ENCODE results near the gene TULP1.

Gene TULP1

DNA sequence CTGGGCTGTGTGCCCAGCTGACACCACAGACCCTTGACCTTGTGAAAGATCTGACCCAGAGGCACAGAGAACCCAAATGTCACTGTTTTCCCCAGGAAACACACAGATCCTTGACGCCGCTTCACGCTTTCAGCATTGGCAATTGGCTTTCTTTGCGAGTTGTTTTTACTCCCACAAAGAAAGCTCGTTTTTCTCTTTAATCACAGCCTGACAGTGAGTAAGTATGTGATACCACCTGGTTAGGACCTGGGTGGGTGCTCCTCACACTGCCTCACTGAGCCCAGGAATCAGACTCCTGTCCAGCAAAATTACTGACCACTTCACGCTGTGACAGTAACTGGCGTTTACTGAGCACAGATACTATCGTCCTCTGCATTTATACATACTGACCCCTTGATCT, 31.5 kb downstream of the TULP1 start:
- DNase-seq, result no peak

DNA sequence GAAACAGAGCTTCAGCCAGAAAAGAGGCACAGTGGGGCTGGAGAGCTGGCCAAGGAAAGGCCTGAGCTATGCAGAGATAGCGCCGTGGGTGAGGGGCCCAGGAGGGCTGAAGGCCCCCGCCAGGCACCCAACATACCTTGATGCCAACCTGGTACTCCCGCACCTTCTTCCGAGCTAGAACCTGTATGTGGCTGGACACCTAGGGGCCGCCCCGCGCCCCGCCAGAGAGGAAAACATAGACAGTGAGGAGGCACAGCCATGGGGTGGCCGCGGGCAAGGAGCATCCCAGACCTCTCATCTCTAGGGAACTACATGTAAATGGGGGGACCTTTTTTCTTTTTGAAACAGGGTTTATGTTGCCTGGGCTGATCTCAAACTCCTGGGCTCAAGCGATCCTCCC, 32.5 kb downstream of the TULP1 start:
- DNase-seq, result no peak

DNA sequence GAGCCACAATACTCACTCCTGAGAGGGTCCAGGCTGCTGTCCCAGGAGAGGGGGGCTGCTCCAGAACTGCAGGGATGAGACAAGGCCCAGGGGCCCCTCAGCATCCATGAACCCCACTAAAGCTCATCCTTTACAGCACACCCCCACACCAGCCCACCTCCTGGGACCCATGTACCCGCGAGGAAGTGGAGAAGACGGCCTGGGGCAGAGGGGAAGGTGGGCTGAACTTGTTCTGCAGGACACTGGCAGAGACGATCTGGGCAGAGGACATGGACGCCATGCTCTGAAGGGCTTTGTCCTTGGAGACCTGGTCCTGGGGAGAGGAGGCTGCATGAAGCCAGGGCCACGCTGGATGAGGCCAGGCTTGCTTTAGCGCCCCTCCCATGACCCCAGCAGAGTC, 34.4 kb downstream of the TULP1 start:
- no peak for DNase-seq

DNA sequence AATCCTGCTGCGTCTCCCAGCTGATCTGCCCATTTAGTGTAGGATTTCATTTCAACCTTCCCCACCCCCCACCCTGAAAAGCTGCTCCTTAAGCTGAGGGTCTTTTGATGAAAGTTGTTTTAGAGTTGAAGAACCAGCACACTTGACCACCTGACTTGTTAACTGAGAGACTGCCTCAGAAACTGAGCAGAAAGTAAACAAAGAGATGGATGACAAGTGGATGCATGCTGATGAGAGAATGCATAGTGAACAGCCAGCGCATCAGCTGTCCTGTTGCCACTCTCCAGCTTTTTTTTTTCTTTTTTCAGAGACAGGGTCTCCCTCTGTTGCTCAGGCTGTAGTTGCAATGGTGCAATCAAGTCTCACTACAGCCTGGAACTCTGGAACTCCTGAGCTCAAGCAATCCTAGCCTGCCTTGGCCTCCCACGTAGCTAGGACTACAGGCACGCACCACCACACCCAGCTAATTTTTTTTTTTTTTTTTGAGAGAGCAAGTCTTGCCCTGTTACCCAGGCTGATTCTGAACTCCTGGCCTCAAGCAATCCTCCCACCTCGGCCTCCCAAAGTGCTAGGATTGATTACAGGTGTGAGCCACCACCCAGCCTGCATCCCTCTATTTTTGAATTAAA, 35.0 kb downstream of the TULP1 start:
- DNase-seq, result no peak

DNA sequence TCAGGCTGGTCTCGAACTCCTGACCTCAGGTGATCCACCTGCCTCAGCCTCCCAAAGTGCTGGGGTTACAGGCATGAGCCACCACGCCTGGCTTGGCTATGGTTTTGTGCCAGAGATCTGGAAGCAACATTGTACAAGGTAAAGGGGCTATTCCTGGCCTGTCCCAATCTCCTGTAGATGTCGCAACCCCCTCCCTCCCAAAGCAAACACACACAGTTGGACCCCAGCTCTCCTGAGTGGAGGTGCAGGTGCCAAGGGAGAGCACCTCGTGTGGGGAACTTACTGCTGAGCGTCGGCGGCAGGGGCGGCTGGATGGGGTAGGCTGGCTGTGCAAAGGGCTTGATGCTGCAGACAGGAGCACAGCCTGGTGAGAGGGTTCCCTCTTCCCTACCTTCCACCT, 35.7 kb downstream of the TULP1 start:
- DNase-seq, result no peak

DNA sequence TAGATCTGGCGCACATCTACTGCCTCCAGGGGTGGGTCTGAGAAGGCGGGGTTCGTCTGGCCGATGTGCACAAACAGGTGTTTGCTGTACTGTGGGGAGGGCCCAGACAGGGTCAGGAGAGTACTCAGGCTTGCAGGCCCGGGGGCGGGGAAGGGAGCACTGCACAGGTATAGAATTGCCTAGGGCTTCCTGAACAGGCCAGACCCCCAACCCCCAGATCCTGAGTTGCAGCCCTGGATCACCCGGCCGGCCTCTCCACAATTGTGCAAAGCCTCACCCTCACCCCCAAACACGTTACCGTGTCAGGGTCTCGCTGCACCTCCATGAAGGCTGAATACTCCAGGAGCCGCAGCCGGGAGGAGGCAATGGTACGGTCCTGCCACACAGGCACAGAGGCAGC, 36.7 kb downstream of the TULP1 start:
- DNase-seq, result no peak

DNA sequence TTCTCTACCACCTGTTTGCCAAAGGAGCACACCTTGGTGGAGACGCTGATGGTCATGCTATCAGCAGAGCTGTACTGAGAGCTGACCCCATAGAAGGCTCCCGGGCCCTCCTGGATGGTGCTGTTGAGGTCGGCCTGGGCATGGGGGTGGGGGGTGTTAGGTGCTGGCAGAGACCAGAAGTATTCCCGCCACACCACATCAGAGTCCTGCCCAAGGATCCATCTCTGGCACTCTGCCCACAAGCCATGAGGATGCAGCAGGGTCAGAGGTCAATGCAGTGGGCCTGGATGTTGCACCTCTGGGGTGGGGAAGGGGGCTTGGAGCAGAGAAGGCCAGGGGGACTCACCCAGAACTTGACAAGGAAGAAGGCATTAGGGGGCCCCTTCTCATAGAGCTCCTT, 37.1 kb downstream of the TULP1 start:
- DNase-seq, result no peak

DNA sequence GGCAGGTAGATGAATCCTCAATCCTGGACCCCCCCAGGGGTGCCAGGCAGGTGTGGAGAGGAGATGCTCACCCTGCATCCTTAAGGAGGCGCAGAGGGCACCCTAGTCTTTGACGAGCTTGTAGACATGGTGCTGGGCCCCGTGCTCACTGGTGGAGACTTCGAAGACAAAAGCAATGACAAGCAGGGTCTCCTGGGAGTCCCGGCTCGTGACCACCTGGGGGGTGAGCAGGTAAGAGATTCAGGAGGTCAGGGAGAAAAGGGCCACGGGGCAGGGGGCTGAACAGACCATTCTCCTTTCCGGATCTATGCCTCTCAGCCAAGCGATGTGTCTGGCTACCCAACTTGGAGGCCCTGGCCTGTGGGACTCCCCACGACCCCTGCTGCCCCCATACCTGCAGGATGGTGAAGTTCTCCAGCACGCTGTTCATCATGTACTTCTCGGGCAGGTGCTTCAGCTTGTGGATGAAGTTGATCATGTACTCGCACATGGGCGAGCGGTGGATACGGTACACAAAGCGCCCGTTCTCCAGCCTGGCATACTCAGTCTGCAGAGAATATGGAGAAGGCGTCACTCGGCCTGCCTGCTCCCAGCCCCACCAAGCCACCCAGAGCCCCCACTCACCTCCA, 37.6 kb downstream of the TULP1 start:
- no peak for DNase-seq

DNA sequence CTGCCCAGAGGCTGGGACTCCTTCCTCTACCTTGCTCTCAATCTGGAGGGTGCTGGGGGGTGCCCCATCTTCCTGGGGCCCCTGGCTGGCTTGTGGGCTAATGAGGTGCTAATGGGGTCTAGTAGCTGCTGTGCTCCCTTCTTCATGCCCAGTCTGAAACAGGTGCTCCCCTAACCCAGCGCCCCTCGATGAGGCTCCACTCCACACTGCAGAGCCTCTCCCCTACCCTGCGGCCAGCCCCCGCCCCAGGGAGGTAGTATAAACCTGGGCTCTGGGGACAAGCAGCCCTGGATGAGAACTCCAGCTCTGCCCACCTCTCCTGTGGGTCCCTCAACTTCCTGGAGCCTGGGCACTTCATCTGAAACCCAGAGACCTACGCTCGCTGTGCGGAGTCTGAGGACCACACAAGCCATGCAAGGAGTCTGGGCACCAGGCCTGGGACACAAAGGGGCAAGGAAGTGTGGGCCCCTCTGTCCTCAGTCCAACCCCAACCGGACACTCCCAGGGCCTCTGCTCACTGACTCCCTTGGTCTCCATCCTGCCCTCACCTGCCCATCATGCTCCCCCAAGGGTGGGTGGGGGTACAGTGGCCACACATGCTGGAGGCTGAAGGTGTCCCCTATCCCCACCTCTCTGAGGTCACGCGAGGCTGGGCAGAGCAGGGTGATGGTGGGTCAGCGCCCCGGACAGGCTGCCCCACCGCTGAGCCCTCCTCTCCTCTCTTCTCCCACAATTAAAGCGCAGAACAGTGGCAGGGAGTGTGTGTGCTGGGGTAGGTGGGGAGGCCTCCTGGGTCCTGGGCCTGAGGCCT, 38.4 kb downstream of the TULP1 start:
- DNase-seq, result no peak

DNA sequence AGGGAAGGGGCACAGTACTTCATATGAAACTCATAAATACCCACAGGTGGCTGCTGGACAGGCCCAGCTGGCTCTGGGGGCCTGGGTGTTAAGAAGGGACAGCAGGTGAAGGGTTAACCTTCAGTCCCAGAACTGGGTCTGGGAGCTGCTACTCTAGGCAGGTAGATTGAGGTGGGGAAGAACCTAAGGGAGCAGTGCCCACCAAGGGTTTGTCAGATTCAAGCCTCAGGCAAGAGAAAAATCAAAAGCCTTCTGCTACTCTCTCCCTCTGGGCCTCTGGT, 38.9 kb downstream of the TULP1 start:
- no peak for DNase-seq

DNA sequence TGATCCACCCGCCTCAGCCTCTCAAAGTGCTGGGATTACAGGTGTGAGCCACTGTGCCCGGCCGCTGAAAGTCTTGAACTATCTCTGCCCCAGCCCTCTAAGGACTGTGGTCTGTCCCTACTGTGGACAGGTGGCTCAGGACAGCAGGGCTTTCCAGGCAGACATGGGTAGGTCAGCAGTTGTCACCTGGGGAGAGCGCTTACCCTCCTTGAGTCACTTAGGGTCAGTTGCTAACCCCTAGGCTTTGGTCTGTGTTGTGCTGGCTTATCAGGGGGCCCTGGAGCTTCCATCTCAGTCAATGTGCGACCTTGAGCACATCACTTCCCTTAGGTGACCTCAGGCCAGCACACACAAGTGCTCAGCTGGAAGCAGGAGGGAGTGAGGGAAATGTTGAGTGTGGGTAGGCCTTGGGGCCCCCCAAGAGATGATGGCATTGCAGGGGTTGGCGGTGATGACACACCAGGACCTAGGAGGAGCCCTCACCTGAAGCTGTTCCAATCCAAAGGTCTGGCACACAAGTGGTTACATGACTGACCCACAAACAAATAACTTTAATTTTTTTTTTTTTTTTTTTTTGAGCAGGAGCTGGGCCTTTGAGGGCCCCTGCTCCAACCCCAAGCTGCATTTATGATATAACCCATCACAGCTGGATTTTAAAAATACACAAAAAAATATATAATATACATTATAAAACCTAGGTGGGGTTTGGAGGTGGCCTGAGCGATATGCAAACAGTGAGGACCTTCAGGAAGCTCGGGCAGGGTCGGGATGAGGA, 39.4 kb downstream of the TULP1 start:
- no peak for DNase-seq

DNA sequence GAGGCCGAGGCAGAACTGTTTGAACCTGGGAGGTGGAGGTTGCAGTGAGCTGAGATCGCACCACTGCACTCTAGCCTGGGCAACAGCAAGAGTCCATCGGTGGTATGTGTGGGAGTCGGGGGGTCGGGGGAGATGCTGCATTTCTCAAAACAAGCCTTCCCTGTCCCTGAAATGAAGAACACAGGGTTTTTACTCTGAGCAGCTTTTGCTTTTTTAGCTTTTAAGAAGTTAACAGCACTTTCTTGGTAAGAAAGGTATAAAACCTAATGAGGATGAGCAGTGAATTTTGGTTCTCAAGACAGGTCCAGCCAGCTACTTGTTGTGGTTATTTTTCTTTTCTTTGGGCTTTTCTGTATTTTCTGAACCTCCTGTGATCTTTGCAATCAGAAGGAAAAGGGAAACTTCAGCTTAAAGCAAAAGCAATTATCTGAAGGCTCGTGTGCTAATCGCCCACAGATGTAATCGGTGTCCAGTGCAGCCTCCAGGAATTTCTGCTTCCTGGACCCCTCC, 40.8 kb downstream of the TULP1 start:
- no peak for DNase-seq

DNA sequence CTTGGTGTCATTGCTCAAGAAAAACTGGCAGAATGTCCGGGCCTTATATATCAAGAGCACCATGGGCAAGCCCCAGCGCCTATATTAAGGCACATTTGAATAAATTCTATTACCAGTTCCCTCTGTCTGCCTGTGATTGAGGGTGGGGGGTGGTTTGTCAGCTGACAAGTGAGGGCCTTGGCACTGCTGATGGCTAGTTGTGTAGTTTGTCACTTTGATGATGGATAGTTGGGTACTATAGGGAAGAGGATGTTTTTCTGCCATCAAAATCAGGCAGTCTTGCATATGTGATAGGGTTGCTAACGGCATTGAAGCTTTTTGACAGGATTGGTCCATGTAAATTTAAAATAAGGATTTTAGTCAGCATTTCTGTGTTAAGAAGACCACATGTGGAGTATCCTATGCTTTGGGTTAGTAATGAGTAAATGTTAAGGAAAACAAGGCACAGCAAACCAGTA, 42.0 kb downstream of the TULP1 start:
- no peak for DNase-seq

DNA sequence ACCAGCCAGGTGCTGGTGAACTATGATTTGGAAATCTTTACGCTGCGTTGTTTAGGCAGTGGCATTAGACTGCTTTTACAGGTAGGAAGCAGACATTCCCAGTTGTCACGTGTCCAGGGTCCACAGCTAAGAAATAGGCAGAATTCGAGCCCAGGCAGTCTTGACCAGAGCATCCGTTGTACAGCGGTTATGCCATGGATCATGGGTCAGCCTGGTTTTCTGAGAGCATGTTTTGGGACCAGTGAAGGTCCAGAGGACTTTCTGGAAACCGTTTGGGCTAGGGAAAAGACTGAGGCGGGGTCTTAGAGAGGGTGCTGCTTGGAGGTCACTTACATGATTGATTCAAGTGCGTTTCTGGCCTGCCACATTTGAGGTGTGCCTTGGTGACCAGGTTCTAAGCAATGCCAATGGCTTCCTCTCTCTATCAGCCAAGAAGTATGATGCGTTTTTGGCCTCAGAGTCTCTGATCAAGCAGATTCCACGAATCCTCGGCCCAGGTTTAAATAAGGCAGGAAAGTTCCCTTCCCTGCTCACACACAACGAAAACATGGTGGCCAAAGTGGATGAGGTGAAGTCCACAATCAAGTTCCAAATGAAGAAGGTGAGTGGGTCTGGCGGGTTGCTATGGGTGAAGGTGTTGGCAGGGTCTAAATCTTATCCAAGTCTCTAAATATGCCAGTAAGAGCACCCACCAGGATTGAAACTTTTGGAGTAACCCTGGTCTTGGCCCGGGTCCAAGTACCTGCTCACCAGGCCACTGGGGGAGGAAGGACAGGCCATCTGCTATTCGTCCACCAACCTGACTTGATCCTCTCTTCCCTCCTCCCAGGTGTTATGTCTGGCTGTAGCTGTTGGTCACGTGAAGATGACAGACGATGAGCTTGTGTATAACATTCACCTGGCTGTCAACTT, 42.7 kb downstream of the TULP1 start:
- DNase-seq, result peak; percentile 30

DNA sequence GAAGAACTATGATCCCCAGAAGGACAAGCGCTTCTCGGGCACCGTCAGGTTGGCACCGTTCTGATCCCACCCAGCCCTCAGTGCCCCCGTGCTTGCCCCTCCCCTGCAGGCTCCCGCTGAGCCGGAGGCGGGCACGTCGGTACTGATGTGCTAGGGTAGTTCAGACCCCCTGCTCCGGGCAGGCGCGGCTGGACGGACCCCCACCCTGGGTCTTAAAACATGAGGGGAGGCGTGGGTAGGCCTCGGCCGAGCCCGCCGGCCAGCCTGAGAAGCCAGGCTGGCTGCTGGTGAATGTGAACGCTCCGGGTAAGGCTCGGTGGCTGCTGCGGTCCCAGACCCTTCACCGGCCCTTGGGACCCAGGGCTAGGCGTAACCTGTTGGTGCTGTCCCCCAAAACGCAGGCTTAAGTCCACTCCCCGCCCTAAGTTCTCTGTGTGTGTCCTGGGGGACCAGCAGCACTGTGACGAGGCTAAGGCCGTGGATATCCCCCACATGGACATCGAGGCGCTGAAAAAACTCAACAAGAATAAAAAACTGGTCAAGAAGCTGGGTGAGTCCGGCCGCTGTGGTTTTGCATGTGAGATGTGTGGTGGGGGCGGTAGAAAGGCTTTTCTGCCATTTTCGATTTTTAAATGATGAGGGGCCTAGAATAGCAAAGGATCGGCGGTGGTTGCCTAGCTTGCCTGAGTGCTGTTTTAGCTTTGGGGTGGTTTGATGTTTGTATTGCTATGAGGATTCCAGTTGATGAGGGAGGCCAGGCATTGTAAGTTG, 43.5 kb downstream of the TULP1 start:
- DNase-seq, result peak; percentile 32

DNA sequence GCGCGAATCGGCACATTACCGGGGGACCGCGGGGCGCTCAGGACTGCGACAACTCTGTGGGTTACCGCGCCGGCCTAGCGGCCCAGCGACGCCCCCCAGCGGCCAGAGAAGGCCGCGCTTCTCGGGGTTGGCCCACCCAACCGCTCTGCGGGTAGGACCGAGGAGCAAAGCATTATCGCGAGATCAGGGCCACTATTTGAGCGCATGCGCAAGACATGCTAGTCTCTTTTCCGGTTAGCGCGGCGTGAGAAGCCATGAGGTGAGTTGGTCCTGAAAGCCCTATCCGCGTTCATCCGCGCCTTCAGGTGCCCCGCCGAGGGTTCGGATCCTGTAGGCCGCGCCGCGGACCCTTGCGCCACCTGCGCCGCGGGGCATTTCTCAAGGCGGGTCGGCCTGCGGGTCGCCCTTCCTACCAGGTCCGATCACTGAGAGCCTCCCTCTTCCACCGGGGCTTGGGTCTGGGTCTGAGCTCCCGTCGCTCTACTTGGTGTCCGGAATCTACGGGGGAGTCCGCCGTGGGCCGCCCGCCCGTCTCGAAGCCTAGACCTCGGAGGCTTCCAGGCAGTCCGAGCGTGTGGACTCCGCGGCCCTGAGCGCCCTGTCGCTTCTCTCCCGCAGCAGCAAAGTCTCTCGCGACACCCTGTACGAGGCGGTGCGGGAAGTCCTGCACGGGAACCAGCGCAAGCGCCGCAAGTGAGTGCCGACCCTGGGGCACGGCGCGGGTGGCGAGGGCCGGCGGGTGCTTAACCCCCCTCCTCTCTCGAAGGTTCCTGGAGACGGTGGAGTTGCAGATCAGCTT, 44.3 kb downstream of the TULP1 start, which contains the start of gene RPL10A:
Gene RPL10A, plus strand, starts transcription at position 221 of the 799 bp plus-strand sequence. Its CDS starts 34 bp downstream, at position 255.
- DNase-seq, result peak; percentile 98

DNA sequence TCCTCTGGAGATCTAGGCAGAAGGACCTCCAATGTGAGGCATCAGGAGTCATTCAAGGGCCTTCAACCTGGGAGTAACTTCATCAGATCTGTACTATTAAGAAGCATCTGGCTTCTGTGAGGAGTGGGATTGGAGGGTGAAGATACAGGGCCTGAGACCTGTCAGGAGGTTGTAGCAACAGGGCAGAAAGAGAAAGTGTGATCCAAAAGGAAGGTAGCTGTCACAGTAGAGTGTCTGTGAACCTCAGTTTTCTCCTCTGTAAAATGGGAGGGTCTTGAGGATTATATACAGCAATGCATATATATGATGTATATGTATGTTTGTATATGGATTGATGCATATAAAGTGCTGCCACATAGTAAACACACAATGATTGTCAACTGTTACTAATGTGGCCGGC, 47.0 kb downstream of the TULP1 start:
- no peak for DNase-seq

DNA sequence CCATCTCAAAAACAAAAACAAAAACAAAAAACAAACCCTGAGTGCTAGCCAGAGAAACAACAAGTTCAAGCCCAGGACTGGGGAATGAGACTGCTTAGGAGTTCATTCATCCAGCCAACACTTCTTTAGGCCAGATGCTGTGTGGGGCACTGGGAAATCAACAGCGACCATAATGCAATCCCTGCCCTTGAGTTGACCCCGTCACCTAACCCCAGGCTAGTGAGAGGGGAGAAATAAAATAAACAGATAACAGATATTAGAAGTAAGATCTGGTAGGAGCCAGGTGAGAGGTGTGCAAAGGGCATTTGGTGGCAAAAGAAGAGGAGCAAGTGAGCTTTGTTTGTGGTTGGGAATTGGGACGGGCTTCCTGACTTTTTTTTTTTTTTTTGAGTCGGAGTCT, 49.4 kb downstream of the TULP1 start:
- no peak for DNase-seq

DNA sequence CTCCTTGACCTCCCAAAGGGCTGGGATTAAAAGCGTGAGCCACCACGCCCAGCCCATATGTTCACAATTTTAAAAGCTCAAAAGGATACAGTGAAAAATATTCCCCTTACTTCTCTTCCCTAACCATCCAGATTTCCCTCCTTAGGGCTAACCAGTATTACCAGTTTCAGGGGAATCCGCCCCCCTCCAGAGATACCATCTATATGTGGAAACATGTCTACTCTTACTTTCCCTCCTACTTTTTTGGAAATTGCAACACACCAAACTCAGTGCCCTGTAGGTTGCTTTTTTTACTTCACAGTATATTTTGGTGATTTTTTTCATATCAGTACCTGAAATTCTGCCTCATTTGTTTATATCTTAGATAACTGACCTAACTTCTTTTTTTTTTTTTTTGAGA, 51.4 kb downstream of the TULP1 start:
- no peak for DNase-seq

DNA sequence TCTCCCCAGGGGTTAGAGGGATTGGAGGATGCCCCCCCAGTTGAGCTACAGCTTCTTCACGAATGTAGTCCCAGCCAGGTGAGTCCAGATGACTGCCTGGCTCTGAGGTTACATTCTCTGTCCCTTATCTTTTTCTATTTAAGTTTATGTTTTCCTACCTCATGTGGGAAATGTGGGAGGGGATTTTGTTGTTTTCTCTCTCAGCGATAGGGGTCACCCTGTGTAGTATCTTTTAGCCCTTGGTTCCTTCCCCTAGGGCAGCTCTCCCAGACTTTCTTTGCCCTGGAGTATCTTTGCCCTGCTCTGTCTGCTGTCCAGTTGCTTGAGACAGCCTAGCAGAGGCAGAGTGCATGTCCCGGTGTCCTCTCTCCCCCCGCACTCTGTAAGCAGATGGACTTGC, 54.8 kb downstream of the TULP1 start:
- no peak for DNase-seq
